GM19025 (cell line): ENCODE measurements around the gene G0S2.
"Not testable (repeated sequence)": the region's sequence is repeated elsewhere in the genome, so short reads cannot be mapped to it uniquely, and the experiment has no call there.

Source experiments
- ATAC-seq: cut with Tn5 transposase; IDR thresholded peaks from one replicate; pipeline ENCODE4 v1.9.1; 2021; ENCODE audit warnings: mild to moderate bottlenecking, low read depth, moderate library complexity; ENCODE audit not compliant: unreplicated experiment

The G0S2 gene

DNA sequence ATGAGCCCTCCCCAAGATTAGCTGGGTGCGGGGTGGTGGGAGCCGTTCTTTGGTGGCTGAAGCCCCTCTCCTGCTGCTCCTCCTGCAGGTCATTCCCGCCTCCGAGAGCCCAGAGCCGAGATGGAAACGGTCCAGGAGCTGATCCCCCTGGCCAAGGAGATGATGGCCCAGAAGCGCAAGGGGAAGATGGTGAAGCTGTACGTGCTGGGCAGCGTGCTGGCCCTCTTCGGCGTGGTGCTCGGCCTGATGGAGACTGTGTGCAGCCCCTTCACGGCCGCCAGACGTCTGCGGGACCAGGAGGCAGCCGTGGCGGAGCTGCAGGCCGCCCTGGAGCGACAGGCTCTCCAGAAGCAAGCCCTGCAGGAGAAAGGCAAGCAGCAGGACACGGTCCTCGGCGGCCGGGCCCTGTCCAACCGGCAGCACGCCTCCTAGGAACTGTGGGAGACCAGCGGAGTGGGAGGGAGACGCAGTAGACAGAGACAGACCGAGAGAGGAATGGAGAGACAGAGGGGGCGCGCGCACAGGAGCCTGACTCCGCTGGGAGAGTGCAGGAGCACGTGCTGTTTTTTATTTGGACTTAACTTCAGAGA lies 448 bp downstream of the G0S2 start:
- ATAC-seq, result no peak

DNA sequence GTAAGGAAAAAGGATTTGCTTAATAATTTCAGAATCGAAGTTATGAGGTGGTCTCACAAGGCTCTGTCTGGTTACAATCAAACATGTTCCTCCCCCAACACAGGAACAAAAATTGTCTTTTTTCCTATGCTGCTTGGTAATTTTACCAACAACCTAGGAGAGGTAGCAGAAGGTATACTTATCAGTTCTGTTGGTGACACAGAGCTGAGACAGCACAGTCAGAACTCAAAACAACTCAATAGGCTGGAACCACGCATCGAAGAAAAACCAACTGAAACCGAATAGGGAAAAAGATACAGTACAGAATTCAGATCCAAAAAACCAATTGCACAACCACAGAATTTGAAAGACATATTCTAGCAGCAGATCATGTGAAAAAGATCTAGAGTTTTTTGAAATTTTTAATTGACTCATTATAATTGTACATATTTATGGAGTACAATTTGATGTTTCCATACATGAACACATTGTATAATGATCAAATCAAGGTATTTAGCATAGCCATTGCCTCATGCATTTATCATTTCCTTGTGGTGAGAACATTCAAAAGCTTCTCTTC lies 3.8 kb downstream of the G0S2 start:
- no peak for ATAC-seq

DNA sequence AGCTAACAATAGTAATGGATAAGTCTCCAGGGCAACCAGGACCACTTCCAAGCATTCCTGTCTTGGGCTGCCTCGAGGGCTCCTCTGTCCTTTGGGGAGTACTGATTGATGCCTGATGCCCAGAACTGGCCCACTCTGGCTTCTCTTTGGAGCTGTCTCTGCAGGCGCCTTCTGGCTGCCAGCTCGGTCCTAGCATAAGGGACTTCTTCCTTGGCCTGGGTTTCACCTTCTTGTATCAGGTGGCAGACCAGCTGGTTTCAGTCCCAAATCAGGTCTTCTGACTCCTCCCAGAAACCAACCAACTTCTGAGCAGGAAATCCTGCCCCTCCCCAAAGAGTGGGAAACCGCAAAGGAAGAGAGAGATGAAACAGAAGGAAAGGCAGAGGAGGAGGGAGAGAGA lies 10.6 kb downstream of the G0S2 start:
- ATAC-seq, result peak; percentile 70

GRCh38 chr1:209686322-209686721 lies 11.1 kb downstream of the G0S2 start:
- ATAC-seq, result no peak

DNA sequence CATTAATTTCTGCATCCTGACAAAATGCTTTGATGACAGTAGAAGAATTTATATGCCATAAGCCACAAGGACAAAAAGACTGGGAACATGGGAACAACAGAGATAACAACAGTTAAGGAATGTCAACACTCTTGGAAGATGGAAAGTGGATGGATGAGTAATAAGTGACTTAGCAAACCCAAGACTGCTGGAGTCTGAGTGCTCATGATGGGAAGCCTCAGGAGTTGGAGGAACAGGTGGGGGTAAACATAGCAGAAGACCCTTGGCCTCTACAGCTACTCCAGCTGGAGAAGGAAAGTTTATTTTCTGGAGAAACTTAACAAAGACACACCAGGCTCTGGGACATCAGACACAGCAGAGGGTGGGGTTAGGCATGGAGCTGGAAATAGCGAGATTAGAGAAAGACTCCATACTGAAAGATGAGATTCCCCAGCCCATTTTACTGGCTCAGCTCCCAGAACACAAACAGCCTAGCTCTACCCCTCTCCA lies 13.6 kb downstream of the G0S2 start:
- no peak for ATAC-seq

DNA sequence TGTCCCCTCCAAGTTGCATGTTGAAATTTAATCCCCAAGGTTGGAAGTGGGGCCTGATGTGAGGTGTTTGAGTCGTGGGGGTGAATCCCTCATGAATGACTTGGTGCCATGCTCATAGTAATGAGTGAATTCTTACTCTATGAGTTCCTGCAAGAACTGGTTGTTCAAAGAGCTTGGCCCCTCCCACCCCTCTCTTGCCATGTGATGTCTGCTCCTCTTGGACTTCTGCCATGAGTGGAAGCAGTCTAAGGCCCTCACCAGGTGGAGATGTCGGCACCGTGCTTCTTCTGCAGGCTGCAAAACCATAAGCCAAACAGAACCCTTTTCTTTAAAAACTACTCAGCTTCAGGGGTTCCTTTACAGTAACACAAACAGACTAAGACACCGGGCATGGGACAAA lies 14.3 kb downstream of the G0S2 start:
- ATAC-seq, result no peak

DNA sequence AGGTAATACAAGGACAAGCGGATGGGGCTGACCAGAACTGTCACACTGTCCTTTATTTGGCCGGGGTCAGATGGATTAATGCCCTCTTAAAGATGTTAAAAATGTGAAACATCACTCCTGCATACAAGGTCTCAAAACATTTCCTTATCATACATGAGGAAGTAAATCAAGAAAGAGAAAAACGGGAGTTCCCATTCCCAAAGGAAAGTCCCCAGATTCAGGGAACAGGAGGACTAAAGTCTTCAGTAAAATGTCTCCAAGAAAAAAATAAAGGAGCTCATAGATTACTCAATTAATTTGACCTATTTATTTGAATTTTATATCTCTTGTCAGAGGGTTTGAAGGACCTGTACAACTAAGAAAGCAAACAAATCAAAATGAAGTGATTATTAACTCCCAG lies 16.0 kb downstream of the G0S2 start:
- no peak for ATAC-seq

DNA sequence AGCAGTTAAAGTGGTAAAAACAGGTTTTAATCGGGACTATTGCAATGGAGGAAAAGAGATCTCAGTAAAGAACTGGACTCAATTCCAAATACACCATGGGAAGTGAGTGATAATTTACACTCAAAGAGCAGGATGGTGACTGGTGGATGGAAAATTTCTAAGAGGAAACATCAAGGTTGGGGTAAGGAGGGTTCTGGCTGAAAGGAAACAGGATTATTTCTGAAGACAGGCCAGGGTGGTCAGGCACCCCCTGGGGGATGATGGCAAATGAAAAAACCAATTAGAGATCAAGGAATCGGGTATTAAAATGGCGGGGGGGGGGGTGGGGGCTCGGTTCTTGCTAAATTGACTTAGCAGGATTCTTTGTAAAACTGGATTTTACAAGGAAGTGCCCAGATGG lies 17.1 kb downstream of the G0S2 start:
- ATAC-seq, result no peak

GRCh38 chr1:209692745-209693504 lies 17.7 kb downstream of the G0S2 start:
- peak; percentile 64 for ATAC-seq

- no peak for ATAC-seq
Observed at GRCh38 chr1:209696673-209697072, 21.5 kb downstream of the G0S2 start.

GRCh38 chr1:209697126-209697525 lies 21.9 kb downstream of the G0S2 start:
- ATAC-seq, result no peak

- ATAC-seq, result not testable (repeated sequence)
Observed at GRCh38 chr1:209700686-209701085, 25.5 kb downstream of the G0S2 start.

DNA sequence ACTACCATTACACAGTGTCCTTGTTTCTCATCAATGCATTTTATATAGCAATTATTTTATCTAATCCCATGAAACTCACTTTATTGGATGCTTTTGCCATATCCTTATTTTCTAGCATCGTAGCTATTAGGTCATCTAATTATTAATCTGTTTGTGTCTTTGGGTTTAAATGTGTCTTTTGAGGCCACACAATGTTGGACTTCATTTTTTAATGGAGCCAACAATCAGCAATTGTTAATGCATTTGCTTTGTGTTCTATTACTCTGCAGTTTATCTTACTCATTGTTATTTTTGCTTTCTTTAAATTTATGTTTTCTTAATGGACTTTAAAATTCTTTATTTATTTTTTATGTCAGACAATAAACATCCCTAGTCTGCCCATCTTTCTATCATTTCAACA lies 27.6 kb downstream of the G0S2 start:
- ATAC-seq, result no peak

- no peak for ATAC-seq
Observed at GRCh38 chr1:209703834-209704504, 28.8 kb downstream of the G0S2 start.

DNA sequence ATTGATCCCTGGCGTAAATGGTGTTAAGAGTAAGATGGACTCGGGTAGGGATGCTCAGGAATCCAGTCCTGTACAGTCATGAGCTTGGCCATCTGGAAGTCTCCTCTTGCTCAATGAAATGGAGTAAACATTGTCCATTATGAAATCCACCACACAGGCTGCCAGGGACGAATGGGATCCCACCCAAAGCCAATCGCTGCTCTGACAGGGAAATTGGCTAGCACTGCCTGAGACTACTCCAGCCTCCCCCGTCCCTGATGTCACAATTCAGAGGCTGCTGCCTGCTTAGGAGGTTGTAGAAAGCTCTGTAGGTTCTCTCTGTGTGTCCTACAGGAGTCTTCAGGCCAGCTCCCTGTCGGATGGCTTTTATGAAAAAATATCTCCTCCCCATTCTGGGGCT lies 29.4 kb downstream of the G0S2 start, which contains the start of gene HSD11B1:
Gene HSD11B1, plus strand, starts transcription at position 263 of the 400 bp plus-strand sequence. Its CDS starts 97 bp downstream, at position 360.
- ATAC-seq, result no peak

DNA sequence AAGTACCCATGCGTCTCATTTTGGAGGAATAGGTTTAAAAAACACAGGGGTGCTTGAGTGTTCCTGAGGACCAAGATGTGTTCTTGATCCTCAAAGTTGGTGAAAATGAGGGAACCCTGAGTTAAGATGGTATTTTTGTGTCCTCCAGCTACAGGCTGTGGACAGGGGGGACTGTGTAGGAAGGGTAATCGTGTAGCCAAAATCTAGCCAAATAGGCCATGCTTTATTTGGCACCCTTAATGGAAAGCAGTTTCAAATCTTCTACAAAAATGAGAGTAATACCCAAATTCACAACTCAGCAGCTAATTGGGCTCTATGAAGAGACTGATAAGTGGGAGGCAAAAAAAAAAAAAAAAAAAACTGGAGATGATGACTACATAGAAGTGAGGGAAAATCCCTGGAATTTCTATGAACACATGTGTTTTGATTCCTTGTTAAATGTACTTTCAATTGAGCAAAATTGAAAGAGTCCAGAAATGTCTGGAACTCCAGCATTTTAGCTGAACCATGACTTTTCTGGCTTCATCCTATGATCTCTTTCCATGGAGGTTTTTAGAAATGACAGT lies 29.9 kb downstream of the G0S2 start:
- no peak for ATAC-seq

DNA sequence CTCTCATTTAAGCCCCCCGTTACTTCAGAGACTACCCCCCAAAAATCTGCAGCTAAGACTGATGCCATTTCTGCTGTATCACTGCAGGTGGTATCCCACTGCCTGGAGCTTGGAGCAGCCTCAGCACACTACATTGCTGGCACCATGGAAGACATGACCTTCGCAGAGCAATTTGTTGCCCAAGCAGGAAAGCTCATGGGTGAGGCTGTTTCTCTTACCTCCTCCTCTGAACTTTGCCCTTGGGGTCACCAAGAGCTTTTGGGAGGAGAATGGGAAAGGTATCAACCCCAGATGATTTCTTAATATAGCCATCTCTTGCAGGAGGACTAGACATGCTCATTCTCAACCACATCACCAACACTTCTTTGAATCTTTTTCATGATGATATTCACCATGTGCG lies 31.4 kb downstream of the G0S2 start:
- ATAC-seq, result no peak

- ATAC-seq, result no peak
Observed at GRCh38 chr1:209707308-209707707, 32.1 kb downstream of the G0S2 start.

GRCh38 chr1:209708297-209708696 lies 33.1 kb downstream of the G0S2 start:
- no peak for ATAC-seq

- no peak for ATAC-seq
Observed at GRCh38 chr1:209710093-209710492, 34.9 kb downstream of the G0S2 start.

DNA sequence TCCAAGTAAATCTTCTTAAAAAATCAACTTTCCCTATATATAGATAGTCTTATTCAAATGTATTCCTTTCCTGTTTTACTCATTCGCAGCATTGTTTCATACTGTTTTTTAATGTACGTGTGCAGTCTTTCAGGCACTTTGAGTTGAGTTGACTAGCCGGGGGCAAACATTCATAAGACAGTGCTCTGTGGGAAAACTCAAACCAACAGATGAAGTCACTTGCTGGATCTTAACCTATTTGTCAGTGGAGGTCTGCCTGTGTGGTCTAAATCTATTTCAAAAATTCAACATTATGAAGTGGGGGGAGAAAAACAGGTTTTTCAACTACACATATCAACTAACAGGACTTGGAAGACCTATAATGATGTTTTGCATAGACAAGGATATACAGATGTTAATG lies 35.6 kb downstream of the G0S2 start:
- no peak for ATAC-seq
